ENCODE results near the gene ASIC1. TPM values are rescaled to one million over a fixed set of nuclear protein-coding genes. Genes with fewer than 3 reads are reported as not detected.

The ASIC1 gene
- polyA plus RNA-seq, 1 donor, result 9.5 TPM

- DNase-seq, result no peak
Observed at GRCh38 chr12:50085615-50086072, 28.2 kb downstream of the ASIC1 start.

- no peak for DNase-seq
Observed at GRCh38 chr12:50086148-50086547, 28.8 kb downstream of the ASIC1 start.

- DNase-seq, result no peak
Observed at GRCh38 chr12:50087151-50087550, 29.8 kb downstream of the ASIC1 start.

- DNase-seq, result no peak
Observed at GRCh38 chr12:50087995-50088394, 30.6 kb downstream of the ASIC1 start.

GRCh38 chr12:50088577-50089335 is 31.4 kb downstream of the ASIC1 start:
- DNase-seq, result no peak

GRCh38 chr12:50089730-50090129 is 32.3 kb downstream of the ASIC1 start:
- DNase-seq, result no peak

- no peak for DNase-seq
Observed at GRCh38 chr12:50090391-50090790, 33.0 kb downstream of the ASIC1 start.

- DNase-seq, result no peak
Observed at GRCh38 chr12:50097952-50098351, 40.6 kb downstream of the ASIC1 start.

GRCh38 chr12:50099302-50100008 is 42.1 kb downstream of the ASIC1 start:
- DNase-seq, result no peak

- no peak for DNase-seq
Observed at GRCh38 chr12:50100561-50100960, 43.2 kb downstream of the ASIC1 start.

- no peak for DNase-seq
Observed at GRCh38 chr12:50101663-50102062, 44.3 kb downstream of the ASIC1 start.

GRCh38 chr12:50102131-50102531 is 44.7 kb downstream of the ASIC1 start:
- no peak for DNase-seq

- no peak for DNase-seq
Observed at GRCh38 chr12:50102646-50103309, 45.4 kb downstream of the ASIC1 start.

- no peak for DNase-seq
Observed at GRCh38 chr12:50103351-50103750, 46.0 kb downstream of the ASIC1 start.

- DNase-seq, result no peak
Observed at GRCh38 chr12:50103767-50104321, 46.4 kb downstream of the ASIC1 start, which contains the start of gene GPD1. Gene GPD1 (plus strand): TSS chr12:50104008. CDS start chr12:50104051, 43 bp downstream.

- peak; percentile 50 for DNase-seq
Observed at GRCh38 chr12:50104417-50105366, 47.3 kb downstream of the ASIC1 start.

GRCh38 chr12:50105913-50106450 is 48.6 kb downstream of the ASIC1 start:
- no peak for DNase-seq

- DNase-seq, result no peak
Observed at GRCh38 chr12:50106907-50107306, 49.5 kb downstream of the ASIC1 start.

GRCh38 chr12:50107416-50108268 is 50.2 kb downstream of the ASIC1 start:
- no peak for DNase-seq

- DNase-seq, result no peak
Observed at GRCh38 chr12:50109319-50109718, 51.9 kb downstream of the ASIC1 start.

Measured in hindlimb muscle (tissue), 1 donor.